ENCODE results near the gene COPS7A. TPM values are rescaled to one million over a fixed set of nuclear protein-coding genes. Genes with fewer than 3 reads are reported as not detected.

COPS7A gene
- total RNA-seq, 2 experiments from 2014 or later: 51.1 to 71.2 TPM

- Histone ChIP-seq H2AFZ (ENCODE audit: low read length) (no peak overlapping the region), H4K20me1 (ENCODE audit: insufficient read depth, low read length) (no peaks in the 10 kb centered on the region), H3K4me1 (ENCODE audit: insufficient read depth, low read length, poor library complexity, severe bottlenecking) (peaks cover 52% of the 10 kb centered on the region), H3K4me3 (ENCODE audit: low read depth, low read length, poor library complexity, severe bottlenecking) (no peak overlapping the region), H3K27ac (ENCODE audit: low read depth, low read length, poor library complexity, severe bottlenecking) (no peak overlapping the region), H3K36me3 (ENCODE audit: insufficient read depth, low read length) (no peaks in the 10 kb centered on the region), H3K9me2 (ENCODE audit: insufficient read depth, low read length) (no peaks in the 10 kb centered on the region), H3K79me2 (ENCODE audit: insufficient read depth, low read depth, low read length) (no peaks in the 10 kb centered on the region), H3K9me3 (ENCODE audit: low read length) (no peaks in the 10 kb centered on the region), H3K4me2 (ENCODE audit: low read length) (no peak overlapping the region)
- DNase-seq (ENCODE audit: low spot score): no peak
- no TSS peak for BruUV-seq (replicated peaks)
- TF ChIP-seq CTCF (conservative IDR thresholded peaks at IDR 0.05; ENCODE audit: low read length) (no peak), EZH2phosphoT487 (IDR thresholded peaks at IDR 0.05; ENCODE audit: borderline replicate concordance, low read depth, low read length) (no peak)
- ChIA-PET POLR2A (interaction anchor here (1.4 to 1.5 kb wide), 2 partner anchors 27 to 37 kb away, joined by 3 to 4 read pairs; partner anchors contain the start of gene MLF2), CTCF (ENCODE audit: unreplicated experiment) (interaction anchor here (0.7 to 0.9 kb wide), 2 partner anchors 13 to 16 kb away, joined by 3 read pairs; no protein-coding TSS in a partner anchor)
- intact Hi-C loops (cut with micrococcal nuclease; ENCODE audit: unreplicated experiment): loop anchor here (1.0 to 5.0 kb wide), 7 partner anchors 27 to 357 kb away; partner anchors contain the start of genes MLF2 and P3H3
Measured at GRCh38 chr12:6779708-6780432, 56.0 kb downstream of the COPS7A start.

GRCh38 chr12:6780573-6780972 lies 56.7 kb downstream of the COPS7A start:
- no peaks in the 10 kb centered on the region for H3K9me2 ChIP-seq (ENCODE audit: insufficient read depth, low read length)
- no peak for DNase-seq (ENCODE audit: low spot score)
- H3K36me3 ChIP-seq (ENCODE audit: insufficient read depth, low read length): no peaks in the 10 kb centered on the region
- ChIA-PET POLR2A (interaction anchor here (0.5 to 1.5 kb wide), 4 partner anchors 27 to 36 kb away, joined by 3 to 4 read pairs (median 4); partner anchors contain the start of gene MLF2), CTCF (ENCODE audit: unreplicated experiment) (interaction anchor here (0.7 to 0.9 kb wide), 2 partner anchors 14 to 16 kb away, joined by 3 read pairs; no protein-coding TSS in a partner anchor)
- H3K27ac ChIP-seq (ENCODE audit: low read depth, low read length, poor library complexity, severe bottlenecking): no peak overlapping the region
- no peak overlapping the region for H2AFZ ChIP-seq (ENCODE audit: low read length)
- H3K4me2 ChIP-seq (ENCODE audit: low read length): no peak overlapping the region
- no peaks in the 10 kb centered on the region for H3K79me2 ChIP-seq (ENCODE audit: insufficient read depth, low read depth, low read length)
- H3K4me1 ChIP-seq (ENCODE audit: insufficient read depth, low read length, poor library complexity, severe bottlenecking): peaks cover 54% of the 10 kb centered on the region
- intact Hi-C loops (cut with micrococcal nuclease; ENCODE audit: unreplicated experiment): loop anchor here (5.0 kb wide), 1 partner anchor 47 kb away; the partner anchor contains the start of gene P3H3
- H3K9me3 ChIP-seq (ENCODE audit: low read length): no peaks in the 10 kb centered on the region
- TF ChIP-seq CTCF (conservative IDR thresholded peaks at IDR 0.05; ENCODE audit: low read length): no peak
- no peak for TF ChIP-seq EZH2phosphoT487 (IDR thresholded peaks at IDR 0.05; ENCODE audit: borderline replicate concordance, low read depth, low read length)
- BruUV-seq (replicated peaks): no TSS peak
- no peaks in the 10 kb centered on the region for H4K20me1 ChIP-seq (ENCODE audit: insufficient read depth, low read length)
- H3K4me3 ChIP-seq (ENCODE audit: low read depth, low read length, poor library complexity, severe bottlenecking): no peak overlapping the region

Small RNAs within 50 kb of the gene (small RNA-seq; reads per million reads assigned to genes)
- not detected for gene RNU6-781P

Other genes starting within 250 kb of the COPS7A start
- gene MRPL51, start 230.8 kb upstream of the COPS7A start, total RNA-seq (2014; rRNA removed; shearing (Covaris generic)): 152 and 164 TPM in 2 replicates
- 280 and 338 TPM in 2 replicates for gene MRPL51, start 230.8 kb upstream of the COPS7A start, total RNA-seq (2022)
- 157 and 195 TPM in 2 replicates for gene NCAPD2, start 229.9 kb upstream of the COPS7A start, total RNA-seq (2014; rRNA removed; shearing (Covaris generic))
- 225 and 267 TPM in 2 replicates for gene NCAPD2, start 229.9 kb upstream of the COPS7A start, total RNA-seq (2022)
- 3,369 and 3,801 TPM in 2 replicates for gene GAPDH, start 189.5 kb upstream of the COPS7A start, total RNA-seq (2014; rRNA removed; shearing (Covaris generic))
- gene GAPDH, start 189.5 kb upstream of the COPS7A start, total RNA-seq (2022): 3,794 and 4,502 TPM in 2 replicates
- 16.9 and 25.4 TPM in 2 replicates for gene IFFO1, start 168.0 kb upstream of the COPS7A start, total RNA-seq (2014; rRNA removed; shearing (Covaris generic))
- gene IFFO1, start 168.0 kb upstream of the COPS7A start, total RNA-seq (2022): 30.5 and 32.3 TPM in 2 replicates
- 87.9 and 116 TPM in 2 replicates for gene NOP2, start 155.8 kb upstream of the COPS7A start, total RNA-seq (2014; rRNA removed; shearing (Covaris generic))
- 86.5 and 100 TPM in 2 replicates for gene NOP2, start 155.8 kb upstream of the COPS7A start, total RNA-seq (2022)
- gene CHD4, start 116.7 kb upstream of the COPS7A start, total RNA-seq (2014; rRNA removed; shearing (Covaris generic)): 287 and 319 TPM in 2 replicates
- 247 and 267 TPM in 2 replicates for gene CHD4, start 116.7 kb upstream of the COPS7A start, total RNA-seq (2022)
- 7.7 and 14.4 TPM in 2 replicates for gene LPAR5, start 88.1 kb upstream of the COPS7A start, total RNA-seq (2014; rRNA removed; shearing (Covaris generic))
- 25.3 and 25.6 TPM in 2 replicates for gene LPAR5, start 88.1 kb upstream of the COPS7A start, total RNA-seq (2022)
- gene ACRBP, start 76.6 kb upstream of the COPS7A start, total RNA-seq (2014; rRNA removed; shearing (Covaris generic)): 3.6 and 4.4 TPM in 2 replicates
- 9.3 and 9.4 TPM in 2 replicates for gene ACRBP, start 76.6 kb upstream of the COPS7A start, total RNA-seq (2022)
- gene ING4, start 60.9 kb upstream of the COPS7A start, total RNA-seq (2014; rRNA removed; shearing (Covaris generic)): 27.1 and 38.1 TPM in 2 replicates
- 30.8 and 37.0 TPM in 2 replicates for gene ING4, start 60.9 kb upstream of the COPS7A start, total RNA-seq (2022)
- 48.2 and 48.6 TPM in 2 replicates for gene ZNF384, start 34.7 kb upstream of the COPS7A start, total RNA-seq (2014; rRNA removed; shearing (Covaris generic))
- gene ZNF384, start 34.7 kb upstream of the COPS7A start, total RNA-seq (2022): 95.5 and 109 TPM in 2 replicates
- 0.98 and 1.2 TPM in 2 replicates for gene PIANP, start 23.2 kb upstream of the COPS7A start, total RNA-seq (2014; rRNA removed; shearing (Covaris generic))
- gene PIANP, start 23.2 kb upstream of the COPS7A start, total RNA-seq (2022): 15.2 and 15.4 TPM in 2 replicates
- 87.3 and 96.2 TPM in 2 replicates for gene MLF2, start 29.1 kb downstream of the COPS7A start, total RNA-seq (2014; rRNA removed; shearing (Covaris generic))
- 79.7 and 81.3 TPM in 2 replicates for gene MLF2, start 29.1 kb downstream of the COPS7A start, total RNA-seq (2022)
- 6.3 and 7.8 TPM in 2 replicates for gene PTMS, start 42.3 kb downstream of the COPS7A start, total RNA-seq (2014; rRNA removed; shearing (Covaris generic))
- gene PTMS, start 42.3 kb downstream of the COPS7A start, total RNA-seq (2022): 9.8 and 11.8 TPM in 2 replicates
- gene LAG3, start 48.5 kb downstream of the COPS7A start, total RNA-seq (2014; rRNA removed; shearing (Covaris generic)): 0.19 and 0.62 TPM in 2 replicates
- 0.26 TPM in 1 of 2 replicates, not detected in the other for gene LAG3, start 48.5 kb downstream of the COPS7A start, total RNA-seq (2022)
- not detected in 2 replicates for gene CD4, start 65.5 kb downstream of the COPS7A start, total RNA-seq (2014; rRNA removed; shearing (Covaris generic))
- not detected in 2 replicates for gene CD4, start 65.5 kb downstream of the COPS7A start, total RNA-seq (2022)
- not detected in 2 replicates for gene GPR162, start 97.8 kb downstream of the COPS7A start, total RNA-seq (2014; rRNA removed; shearing (Covaris generic))
- not detected in 2 replicates for gene GPR162, start 97.8 kb downstream of the COPS7A start, total RNA-seq (2022)
- 0.54 and 1.0 TPM in 2 replicates for gene P3H3, start 104.4 kb downstream of the COPS7A start, total RNA-seq (2014; rRNA removed; shearing (Covaris generic))
- 0.50 and 0.93 TPM in 2 replicates for gene P3H3, start 104.4 kb downstream of the COPS7A start, total RNA-seq (2022)
- gene GNB3, start 116.9 kb downstream of the COPS7A start, total RNA-seq (2014; rRNA removed; shearing (Covaris generic)): 3.6 and 5.0 TPM in 2 replicates
- 20.4 and 23.7 TPM in 2 replicates for gene GNB3, start 116.9 kb downstream of the COPS7A start, total RNA-seq (2022)
- gene CDCA3, start 127.2 kb downstream of the COPS7A start, total RNA-seq (2014; rRNA removed; shearing (Covaris generic)): 160 and 222 TPM in 2 replicates
- 151 and 161 TPM in 2 replicates for gene CDCA3, start 127.2 kb downstream of the COPS7A start, total RNA-seq (2022)
- gene USP5, start 128.1 kb downstream of the COPS7A start, total RNA-seq (2014; rRNA removed; shearing (Covaris generic)): 65.9 and 70.4 TPM in 2 replicates
- 112 and 129 TPM in 2 replicates for gene USP5, start 128.1 kb downstream of the COPS7A start, total RNA-seq (2022)
- gene TPI1, start 143.5 kb downstream of the COPS7A start, total RNA-seq (2014; rRNA removed; shearing (Covaris generic)): 596 and 608 TPM in 2 replicates
- 519 and 801 TPM in 2 replicates for gene TPI1, start 143.5 kb downstream of the COPS7A start, total RNA-seq (2022)
- 7.8 and 8.3 TPM in 2 replicates for gene SPSB2, start 149.3 kb downstream of the COPS7A start, total RNA-seq (2014; rRNA removed; shearing (Covaris generic))
- gene SPSB2, start 149.3 kb downstream of the COPS7A start, total RNA-seq (2022): 8.5 and 10.8 TPM in 2 replicates
- gene LRRC23, start 180.8 kb downstream of the COPS7A start, total RNA-seq (2014; rRNA removed; shearing (Covaris generic)): 15.7 and 17.7 TPM in 2 replicates
- 19.8 and 20.2 TPM in 2 replicates for gene LRRC23, start 180.8 kb downstream of the COPS7A start, total RNA-seq (2022)
- 24.9 and 29.3 TPM in 2 replicates for gene ENO2, start 190.5 kb downstream of the COPS7A start, total RNA-seq (2014; rRNA removed; shearing (Covaris generic))
- 79.6 and 89.5 TPM in 2 replicates for gene ENO2, start 190.5 kb downstream of the COPS7A start, total RNA-seq (2022)
- gene ATN1, start 203.9 kb downstream of the COPS7A start, total RNA-seq (2014; rRNA removed; shearing (Covaris generic)): 0.98 and 3.1 TPM in 2 replicates
- 4.9 and 6.7 TPM in 2 replicates for gene ATN1, start 203.9 kb downstream of the COPS7A start, total RNA-seq (2022)
- gene RNU7-1, start 219.8 kb downstream of the COPS7A start, total RNA-seq (2014; rRNA removed; shearing (Covaris generic)): not detected in 2 replicates
- not detected in 2 replicates for gene RNU7-1, start 219.8 kb downstream of the COPS7A start, total RNA-seq (2022)
- gene C12orf57, start 220.0 kb downstream of the COPS7A start, total RNA-seq (2014; rRNA removed; shearing (Covaris generic)): 315 and 319 TPM in 2 replicates
- 126 and 130 TPM in 2 replicates for gene C12orf57, start 220.0 kb downstream of the COPS7A start, total RNA-seq (2022)
- 37.1 and 42.9 TPM in 2 replicates for gene PTPN6, start 227.3 kb downstream of the COPS7A start, total RNA-seq (2014; rRNA removed; shearing (Covaris generic))
- 110 and 116 TPM in 2 replicates for gene PTPN6, start 227.3 kb downstream of the COPS7A start, total RNA-seq (2022)
- gene PHB2, start 246.6 kb downstream of the COPS7A start, total RNA-seq (2014; rRNA removed; shearing (Covaris generic)): 330 and 358 TPM in 2 replicates
- gene PHB2, start 246.6 kb downstream of the COPS7A start, total RNA-seq (2022): 379 and 412 TPM in 2 replicates
- gene EMG1, start 246.9 kb downstream of the COPS7A start, total RNA-seq (2014; rRNA removed; shearing (Covaris generic)): 60.4 and 61.7 TPM in 2 replicates
- 82.7 and 99.0 TPM in 2 replicates for gene EMG1, start 246.9 kb downstream of the COPS7A start, total RNA-seq (2022)